ENCODE results near the gene FAM163B. TPM values are rescaled to one million over a fixed set of nuclear protein-coding genes. Genes with fewer than 3 reads are reported as not detected.

FAM163B gene
- total and polyA plus RNA-seq, 2 experiments from 2014 or later = 0.60 to 1.3 TPM

DNA sequence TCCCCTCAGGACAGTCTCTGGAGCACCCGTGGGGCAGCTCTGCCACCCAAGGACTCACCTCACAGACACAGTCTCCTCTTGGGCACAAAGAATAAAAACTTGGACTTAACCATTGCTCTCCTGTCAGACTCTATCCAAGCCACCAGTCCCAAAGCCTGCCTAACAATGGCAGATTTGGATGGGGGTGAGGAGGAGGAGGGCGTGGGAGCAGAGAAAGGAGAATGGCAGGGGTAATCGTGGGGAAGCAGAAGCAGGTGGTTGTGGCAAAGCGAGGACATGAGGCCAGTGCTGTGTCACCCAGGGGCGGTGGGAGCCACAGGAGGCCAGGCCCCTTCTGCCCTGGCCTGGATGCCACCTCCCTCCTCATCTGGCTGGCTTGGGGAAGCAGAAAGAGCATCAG lies 5.5 kb upstream of the FAM163B start (continued):
- TF ChIP-seq, protein P1, sequence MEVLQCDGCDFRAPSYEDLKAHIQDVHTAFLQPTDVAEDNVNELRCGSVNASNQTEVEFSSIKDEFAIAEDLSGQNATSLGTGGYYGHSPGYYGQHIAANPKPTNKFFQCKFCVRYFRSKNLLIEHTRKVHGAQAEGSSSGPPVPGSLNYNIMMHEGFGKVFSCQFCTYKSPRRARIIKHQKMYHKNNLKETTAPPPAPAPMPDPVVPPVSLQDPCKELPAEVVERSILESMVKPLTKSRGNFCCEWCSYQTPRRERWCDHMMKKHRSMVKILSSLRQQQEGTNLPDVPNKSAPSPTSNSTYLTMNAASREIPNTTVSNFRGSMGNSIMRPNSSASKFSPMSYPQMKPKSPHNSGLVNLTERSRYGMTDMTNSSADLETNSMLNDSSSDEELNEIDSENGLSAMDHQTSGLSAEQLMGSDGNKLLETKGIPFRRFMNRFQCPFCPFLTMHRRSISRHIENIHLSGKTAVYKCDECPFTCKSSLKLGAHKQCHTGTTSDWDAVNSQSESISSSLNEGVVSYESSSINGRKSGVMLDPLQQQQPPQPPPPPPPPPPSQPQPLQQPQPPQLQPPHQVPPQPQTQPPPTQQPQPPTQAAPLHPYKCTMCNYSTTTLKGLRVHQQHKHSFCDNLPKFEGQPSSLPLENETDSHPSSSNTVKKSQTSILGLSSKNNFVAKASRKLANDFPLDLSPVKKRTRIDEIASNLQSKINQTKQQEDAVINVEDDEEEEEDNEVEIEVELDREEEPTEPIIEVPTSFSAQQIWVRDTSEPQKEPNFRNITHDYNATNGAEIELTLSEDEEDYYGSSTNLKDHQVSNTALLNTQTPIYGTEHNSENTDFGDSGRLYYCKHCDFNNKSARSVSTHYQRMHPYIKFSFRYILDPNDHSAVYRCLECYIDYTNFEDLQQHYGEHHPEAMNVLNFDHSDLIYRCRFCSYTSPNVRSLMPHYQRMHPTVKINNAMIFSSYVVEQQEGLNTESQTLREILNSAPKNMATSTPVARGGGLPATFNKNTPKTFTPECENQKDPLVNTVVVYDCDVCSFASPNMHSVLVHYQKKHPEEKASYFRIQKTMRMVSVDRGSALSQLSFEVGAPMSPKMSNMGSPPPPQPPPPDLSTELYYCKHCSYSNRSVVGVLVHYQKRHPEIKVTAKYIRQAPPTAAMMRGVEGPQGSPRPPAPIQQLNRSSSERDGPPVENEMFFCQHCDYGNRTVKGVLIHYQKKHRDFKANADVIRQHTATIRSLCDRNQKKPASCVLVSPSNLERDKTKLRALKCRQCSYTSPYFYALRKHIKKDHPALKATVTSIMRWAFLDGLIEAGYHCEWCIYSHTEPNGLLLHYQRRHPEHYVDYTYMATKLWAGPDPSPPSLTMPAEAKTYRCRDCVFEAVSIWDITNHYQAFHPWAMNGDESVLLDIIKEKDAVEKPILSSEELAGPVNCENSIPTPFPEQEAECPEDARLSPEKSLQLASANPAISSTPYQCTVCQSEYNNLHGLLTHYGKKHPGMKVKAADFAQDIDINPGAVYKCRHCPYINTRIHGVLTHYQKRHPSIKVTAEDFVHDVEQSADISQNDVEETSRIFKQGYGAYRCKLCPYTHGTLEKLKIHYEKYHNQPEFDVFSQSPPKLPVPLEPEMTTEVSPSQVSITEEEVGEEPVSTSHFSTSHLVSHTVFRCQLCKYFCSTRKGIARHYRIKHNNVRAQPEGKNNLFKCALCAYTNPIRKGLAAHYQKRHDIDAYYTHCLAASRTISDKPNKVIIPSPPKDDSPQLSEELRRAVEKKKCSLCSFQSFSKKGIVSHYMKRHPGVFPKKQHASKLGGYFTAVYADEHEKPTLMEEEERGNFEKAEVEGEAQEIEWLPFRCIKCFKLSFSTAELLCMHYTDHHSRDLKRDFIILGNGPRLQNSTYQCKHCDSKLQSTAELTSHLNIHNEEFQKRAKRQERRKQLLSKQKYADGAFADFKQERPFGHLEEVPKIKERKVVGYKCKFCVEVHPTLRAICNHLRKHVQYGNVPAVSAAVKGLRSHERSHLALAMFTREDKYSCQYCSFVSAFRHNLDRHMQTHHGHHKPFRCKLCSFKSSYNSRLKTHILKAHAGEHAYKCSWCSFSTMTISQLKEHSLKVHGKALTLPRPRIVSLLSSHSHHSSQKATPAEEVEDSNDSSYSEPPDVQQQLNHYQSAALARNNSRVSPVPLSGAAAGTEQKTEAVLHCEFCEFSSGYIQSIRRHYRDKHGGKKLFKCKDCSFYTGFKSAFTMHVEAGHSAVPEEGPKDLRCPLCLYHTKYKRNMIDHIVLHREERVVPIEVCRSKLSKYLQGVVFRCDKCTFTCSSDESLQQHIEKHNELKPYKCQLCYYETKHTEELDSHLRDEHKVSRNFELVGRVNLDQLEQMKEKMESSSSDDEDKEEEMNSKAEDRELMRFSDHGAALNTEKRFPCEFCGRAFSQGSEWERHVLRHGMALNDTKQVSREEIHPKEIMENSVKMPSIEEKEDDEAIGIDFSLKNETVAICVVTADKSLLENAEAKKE (CRISPR knock-in tag; IDR thresholded peaks at IDR 0.05) = no peak
- TF ChIP-seq ZNF114 (CRISPR knock-in tag; IDR thresholded peaks at IDR 0.05) = no peak
- no peak for TF ChIP-seq EZH2 (IDR thresholded peaks at IDR 0.05; ENCODE audit: low read depth, unreplicated experiment)
- TF ChIP-seq CREB1 (CRISPR knock-in tag; IDR thresholded peaks at IDR 0.05; ENCODE audit: low read depth) = no peak
- TF ChIP-seq NANOG (IDR thresholded peaks at IDR 0.05; ENCODE audit: borderline replicate concordance) = no peak

DNA sequence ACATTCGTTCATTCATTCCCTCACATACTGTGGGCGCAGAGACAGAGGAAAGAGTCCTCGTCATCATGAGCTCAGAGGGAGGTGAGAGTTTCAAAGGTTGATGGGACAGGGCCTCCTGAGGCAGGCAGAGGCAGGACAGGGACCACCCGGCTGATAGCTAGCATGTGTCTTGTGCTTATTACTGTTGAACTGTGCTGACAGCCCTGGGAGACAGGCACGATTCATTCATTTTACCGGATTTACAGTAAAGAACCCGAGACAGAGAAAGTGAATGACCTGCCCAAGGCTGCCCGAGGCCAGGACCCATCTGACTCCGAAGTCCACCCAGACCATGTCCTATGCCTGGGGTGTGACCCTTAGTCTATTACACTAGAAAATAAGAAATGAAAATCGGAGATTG lies 4.9 kb upstream of the FAM163B start:
- no peaks in the 10 kb centered on the region for H3K9me3 Mint-ChIP-seq
- DNase-seq (ENCODE audit: low spot score) (no peak), ATAC-seq (no peak)
- H3K4me3 Mint-ChIP-seq = no peak overlapping the region
- no peaks in the 10 kb centered on the region for H3K79me2 ChIP-seq (replicated peaks; ENCODE audit: insufficient read depth)
- H3K36me3 ChIP-seq (ENCODE audit: insufficient read depth) = no peaks in the 10 kb centered on the region
- H2AFZ ChIP-seq = no peak overlapping the region
- H3K4me2 ChIP-seq = no peak overlapping the region
- H3F3A ChIP-seq (replicated peaks; ENCODE audit: low read depth) = no peaks in the 10 kb centered on the region
- H3K4me3 ChIP-seq = no peak overlapping the region
- no peaks in the 10 kb centered on the region for H3K9me2 ChIP-seq (ENCODE audit: insufficient read depth)
- peaks cover 14% of the 10 kb centered on the region for H3K27me3 Mint-ChIP-seq (ENCODE audit: insufficient read depth, low read depth, poor library complexity)
- H4K20me1 ChIP-seq (replicated peaks; ENCODE audit: insufficient read depth) = no peaks in the 10 kb centered on the region
- no peak for TF ChIP-seq EZH2phosphoT487 (IDR thresholded peaks at IDR 0.05; ENCODE audit: unreplicated experiment)
- TF ChIP-seq ZNF331 (CRISPR knock-in tag; IDR thresholded peaks at IDR 0.05; ENCODE audit: low read depth) = no peak
- TF ChIP-seq, protein P2, sequence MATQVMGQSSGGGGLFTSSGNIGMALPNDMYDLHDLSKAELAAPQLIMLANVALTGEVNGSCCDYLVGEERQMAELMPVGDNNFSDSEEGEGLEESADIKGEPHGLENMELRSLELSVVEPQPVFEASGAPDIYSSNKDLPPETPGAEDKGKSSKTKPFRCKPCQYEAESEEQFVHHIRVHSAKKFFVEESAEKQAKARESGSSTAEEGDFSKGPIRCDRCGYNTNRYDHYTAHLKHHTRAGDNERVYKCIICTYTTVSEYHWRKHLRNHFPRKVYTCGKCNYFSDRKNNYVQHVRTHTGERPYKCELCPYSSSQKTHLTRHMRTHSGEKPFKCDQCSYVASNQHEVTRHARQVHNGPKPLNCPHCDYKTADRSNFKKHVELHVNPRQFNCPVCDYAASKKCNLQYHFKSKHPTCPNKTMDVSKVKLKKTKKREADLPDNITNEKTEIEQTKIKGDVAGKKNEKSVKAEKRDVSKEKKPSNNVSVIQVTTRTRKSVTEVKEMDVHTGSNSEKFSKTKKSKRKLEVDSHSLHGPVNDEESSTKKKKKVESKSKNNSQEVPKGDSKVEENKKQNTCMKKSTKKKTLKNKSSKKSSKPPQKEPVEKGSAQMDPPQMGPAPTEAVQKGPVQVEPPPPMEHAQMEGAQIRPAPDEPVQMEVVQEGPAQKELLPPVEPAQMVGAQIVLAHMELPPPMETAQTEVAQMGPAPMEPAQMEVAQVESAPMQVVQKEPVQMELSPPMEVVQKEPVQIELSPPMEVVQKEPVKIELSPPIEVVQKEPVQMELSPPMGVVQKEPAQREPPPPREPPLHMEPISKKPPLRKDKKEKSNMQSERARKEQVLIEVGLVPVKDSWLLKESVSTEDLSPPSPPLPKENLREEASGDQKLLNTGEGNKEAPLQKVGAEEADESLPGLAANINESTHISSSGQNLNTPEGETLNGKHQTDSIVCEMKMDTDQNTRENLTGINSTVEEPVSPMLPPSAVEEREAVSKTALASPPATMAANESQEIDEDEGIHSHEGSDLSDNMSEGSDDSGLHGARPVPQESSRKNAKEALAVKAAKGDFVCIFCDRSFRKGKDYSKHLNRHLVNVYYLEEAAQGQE (IDR thresholded peaks at IDR 0.05; ENCODE audit: unreplicated experiment) = no peak
- TF ChIP-seq NANOG (IDR thresholded peaks at IDR 0.05; ENCODE audit: borderline replicate concordance) = no peak
- no peak for TF ChIP-seq EZH2 (IDR thresholded peaks at IDR 0.05; ENCODE audit: low read depth, unreplicated experiment)
- no peak for TF ChIP-seq POLR2AphosphoS5 (IDR thresholded peaks at IDR 0.05; ENCODE audit: low read depth)
- TF ChIP-seq, protein P3, sequence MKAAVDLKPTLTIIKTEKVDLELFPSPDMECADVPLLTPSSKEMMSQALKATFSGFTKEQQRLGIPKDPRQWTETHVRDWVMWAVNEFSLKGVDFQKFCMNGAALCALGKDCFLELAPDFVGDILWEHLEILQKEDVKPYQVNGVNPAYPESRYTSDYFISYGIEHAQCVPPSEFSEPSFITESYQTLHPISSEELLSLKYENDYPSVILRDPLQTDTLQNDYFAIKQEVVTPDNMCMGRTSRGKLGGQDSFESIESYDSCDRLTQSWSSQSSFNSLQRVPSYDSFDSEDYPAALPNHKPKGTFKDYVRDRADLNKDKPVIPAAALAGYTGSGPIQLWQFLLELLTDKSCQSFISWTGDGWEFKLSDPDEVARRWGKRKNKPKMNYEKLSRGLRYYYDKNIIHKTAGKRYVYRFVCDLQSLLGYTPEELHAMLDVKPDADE (IDR thresholded peaks at IDR 0.05) = no peak
- H3K27ac ChIP-seq (ENCODE audit: low read depth) = no peak overlapping the region
- peaks cover 12% of the 10 kb centered on the region for H3K4me1 Mint-ChIP-seq
- H3K27me3 ChIP-seq (ENCODE audit: insufficient read depth) = no peaks in the 10 kb centered on the region
- no peaks in the 10 kb centered on the region; the same call in 1 of the 2 replicates for H3K4me1 ChIP-seq (ENCODE audit: insufficient read depth)
- H3K27ac Mint-ChIP-seq = no peak overlapping the region
- H3K36me3 Mint-ChIP-seq (ENCODE audit: low read depth) = no peaks in the 10 kb centered on the region
